Dendritic cell treated with granulocyte-macrophage colony-stimulating factor and Interleukin-4, amounts not matched to agents 40 ng/mL and 50 ng/mL, for 4 days (primary cell): ENCODE results near the gene PDZD2.

Experiments
- H3K27ac Mint-ChIP-seq: one replicate; pipeline ENCODE4 v1.8.0; 2022; ENCODE audit warnings: mild to moderate bottlenecking, mixed read lengths
- H3K27me3 Mint-ChIP-seq: one replicate; pipeline ENCODE4 v1.8.0; 2022; ENCODE audit warnings: mild to moderate bottlenecking, mixed read lengths
- H3K36me3 Mint-ChIP-seq: one replicate; pipeline ENCODE4 v1.8.0; 2022; ENCODE audit warnings: low read depth, mixed read lengths
- H3K4me1 Mint-ChIP-seq: one replicate; pipeline ENCODE4 v1.8.0; 2022; ENCODE audit warnings: low read depth, mixed read lengths
- H3K4me3 Mint-ChIP-seq: one replicate; pipeline ENCODE4 v1.8.0; 2022; ENCODE audit warnings: mild to moderate bottlenecking, moderate library complexity, mixed read lengths
- H3K9me3 Mint-ChIP-seq: one replicate; pipeline ENCODE4 v1.8.0; 2022; ENCODE audit warnings: mixed read lengths
- intact Hi-C: fragments of 100-400 bp; cut with micrococcal nuclease; formaldehyde crosslinking; loops from one replicate; pipeline ENCODE4 v1.15.0; 2022

PDZD2 gene

GRCh38 chr5:31860726-31861433 is 221.9 kb downstream of the PDZD2 start:
- Mint-ChIP-seq H3K4me1 (no peaks in the 10 kb centered on the region), H3K36me3 (no peaks in the 10 kb centered on the region), H3K27me3 (peaks cover 20% of the 10 kb centered on the region), H3K4me3 (no peak overlapping the region), H3K9me3 (peaks cover 28% of the 10 kb centered on the region), H3K27ac (no peak overlapping the region)
- intact Hi-C loops: no loop called here

DNA sequence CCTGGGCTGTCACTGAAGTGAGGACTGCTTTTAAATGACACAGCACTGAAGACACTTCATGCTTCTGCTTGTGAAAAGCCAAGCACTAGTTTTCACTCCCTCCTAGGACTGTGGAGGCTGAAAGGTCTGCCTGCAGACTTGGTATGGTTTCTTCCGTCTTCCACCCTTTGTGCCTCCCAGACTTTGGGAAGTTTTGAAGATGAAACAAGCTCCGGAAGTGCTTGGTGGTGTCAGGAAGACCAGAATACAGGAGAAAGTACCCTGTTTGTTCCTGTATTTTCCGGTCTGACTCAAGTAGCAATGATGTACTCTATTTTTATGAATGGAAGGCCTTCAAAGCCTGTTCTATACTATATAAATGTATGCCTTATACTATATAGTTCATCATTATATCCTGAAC is 222.7 kb downstream of the PDZD2 start:
- H3K9me3 Mint-ChIP-seq: peaks cover 28% of the 10 kb centered on the region
- H3K27me3 Mint-ChIP-seq: peaks cover 19% of the 10 kb centered on the region
- no peak overlapping the region for H3K27ac Mint-ChIP-seq
- H3K4me3 Mint-ChIP-seq: no peak overlapping the region
- H3K36me3 Mint-ChIP-seq: no peaks in the 10 kb centered on the region
- no peaks in the 10 kb centered on the region for H3K4me1 Mint-ChIP-seq
- intact Hi-C loops: no loop called here

- intact Hi-C loops: no loop called here
- H3K9me3 Mint-ChIP-seq: peaks cover 20% of the 10 kb centered on the region
- no peaks in the 10 kb centered on the region for H3K36me3 Mint-ChIP-seq
- no peak overlapping the region for H3K4me3 Mint-ChIP-seq
- H3K27ac Mint-ChIP-seq: no peak overlapping the region
- no peaks in the 10 kb centered on the region for H3K4me1 Mint-ChIP-seq
- H3K27me3 Mint-ChIP-seq: peaks cover 21% of the 10 kb centered on the region
Observed at GRCh38 chr5:31863991-31864411, 225.1 kb downstream of the PDZD2 start.

DNA sequence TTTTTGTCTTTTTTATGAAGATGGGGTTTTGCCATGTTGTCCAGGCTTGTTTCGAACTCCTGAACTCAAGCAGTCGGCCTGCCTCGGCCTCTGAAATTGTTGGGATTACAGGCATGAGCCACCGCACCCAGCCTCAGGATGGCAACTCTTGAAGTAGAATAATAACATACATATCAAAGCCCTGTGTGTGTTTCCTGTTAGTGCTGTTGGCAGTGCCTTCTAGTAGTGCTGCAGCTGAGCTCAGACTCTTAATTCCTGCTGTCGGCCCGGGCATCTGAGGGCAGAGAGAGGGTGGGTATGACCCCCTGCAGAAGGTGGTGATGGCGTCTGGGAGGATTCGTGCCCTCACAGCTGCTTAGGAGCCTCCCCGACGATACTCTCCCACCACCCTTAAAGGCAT is 227.2 kb downstream of the PDZD2 start:
- Mint-ChIP-seq H3K27me3 (peaks cover 21% of the 10 kb centered on the region), H3K4me1 (no peaks in the 10 kb centered on the region), H3K27ac (no peak overlapping the region), H3K36me3 (no peaks in the 10 kb centered on the region), H3K9me3 (no peaks in the 10 kb centered on the region), H3K4me3 (no peak overlapping the region)
- intact Hi-C loops: no loop called here

DNA sequence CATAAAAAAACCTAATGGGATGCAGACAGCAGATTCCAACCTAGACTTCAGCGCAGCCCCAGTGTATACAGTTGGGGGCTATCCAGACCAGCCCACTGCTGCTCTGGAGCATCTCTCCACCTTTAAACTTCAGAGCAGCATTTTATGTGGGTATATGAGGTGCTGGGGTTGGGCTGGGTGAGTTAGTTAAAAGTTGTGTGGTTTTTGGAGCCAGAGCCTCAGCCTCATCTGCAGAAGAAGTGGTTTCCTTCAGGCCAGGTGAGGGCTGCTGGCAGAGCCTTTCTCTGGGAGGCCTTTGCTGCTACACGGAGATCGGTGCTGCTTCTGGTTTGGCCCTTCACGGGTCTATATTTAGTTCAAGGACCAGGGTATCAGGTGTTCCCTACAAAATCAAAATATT is 228.3 kb downstream of the PDZD2 start:
- intact Hi-C loops: no loop called here
- Mint-ChIP-seq H3K9me3 (no peaks in the 10 kb centered on the region), H3K27me3 (peaks cover 21% of the 10 kb centered on the region), H3K4me1 (no peaks in the 10 kb centered on the region), H3K27ac (no peak overlapping the region), H3K4me3 (no peak overlapping the region), H3K36me3 (no peaks in the 10 kb centered on the region)

DNA sequence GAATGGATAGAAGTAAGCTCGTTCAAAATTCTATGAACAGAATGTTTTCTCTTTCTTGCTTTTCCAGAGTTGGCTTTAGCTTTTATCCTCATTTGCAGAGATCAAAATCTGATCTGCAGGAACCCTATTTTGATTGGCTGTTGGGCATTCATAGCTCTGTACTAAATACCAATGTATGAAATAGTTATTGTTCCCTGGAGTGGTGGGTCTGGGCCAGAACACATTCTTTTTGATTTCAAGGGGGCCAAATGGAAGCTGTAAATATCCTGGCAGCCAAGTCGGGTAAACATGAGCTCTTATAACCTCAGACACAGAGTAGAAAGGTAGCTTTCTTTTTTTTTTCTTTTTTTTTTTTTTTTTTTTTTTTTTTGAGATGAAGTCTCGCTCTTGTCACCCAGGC is 241.5 kb downstream of the PDZD2 start:
- H3K27me3 Mint-ChIP-seq: no peaks in the 10 kb centered on the region
- no peaks in the 10 kb centered on the region for H3K9me3 Mint-ChIP-seq
- H3K27ac Mint-ChIP-seq: no peak overlapping the region
- H3K36me3 Mint-ChIP-seq: no peaks in the 10 kb centered on the region
- no peak overlapping the region for H3K4me3 Mint-ChIP-seq
- intact Hi-C loops: no loop called here
- no peaks in the 10 kb centered on the region for H3K4me1 Mint-ChIP-seq

DNA sequence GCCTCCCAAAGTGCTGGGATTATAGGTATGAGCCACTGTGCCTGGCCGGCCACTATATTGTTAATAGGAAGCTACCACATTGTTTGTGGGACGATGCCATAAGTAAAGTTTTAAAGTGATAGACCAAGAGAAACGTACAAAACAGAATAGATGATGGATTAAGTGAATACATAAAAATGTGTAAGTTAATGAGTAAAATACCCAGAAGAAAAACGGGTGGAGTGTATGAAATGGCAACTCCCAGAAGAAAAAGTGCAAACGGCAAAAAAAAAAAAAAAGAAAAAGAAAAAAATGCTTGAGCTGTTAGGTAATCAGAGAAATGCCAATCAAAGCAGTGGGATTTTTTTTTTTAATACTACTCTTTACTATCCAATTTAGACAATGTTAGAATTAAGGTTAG is 246.0 kb downstream of the PDZD2 start:
- H3K4me3 Mint-ChIP-seq: no peak overlapping the region
- no peak overlapping the region for H3K27ac Mint-ChIP-seq
- no peaks in the 10 kb centered on the region for H3K36me3 Mint-ChIP-seq
- H3K9me3 Mint-ChIP-seq: no peaks in the 10 kb centered on the region
- intact Hi-C loops: no loop called here
- H3K4me1 Mint-ChIP-seq: peaks cover 4% of the 10 kb centered on the region
- no peaks in the 10 kb centered on the region for H3K27me3 Mint-ChIP-seq

DNA sequence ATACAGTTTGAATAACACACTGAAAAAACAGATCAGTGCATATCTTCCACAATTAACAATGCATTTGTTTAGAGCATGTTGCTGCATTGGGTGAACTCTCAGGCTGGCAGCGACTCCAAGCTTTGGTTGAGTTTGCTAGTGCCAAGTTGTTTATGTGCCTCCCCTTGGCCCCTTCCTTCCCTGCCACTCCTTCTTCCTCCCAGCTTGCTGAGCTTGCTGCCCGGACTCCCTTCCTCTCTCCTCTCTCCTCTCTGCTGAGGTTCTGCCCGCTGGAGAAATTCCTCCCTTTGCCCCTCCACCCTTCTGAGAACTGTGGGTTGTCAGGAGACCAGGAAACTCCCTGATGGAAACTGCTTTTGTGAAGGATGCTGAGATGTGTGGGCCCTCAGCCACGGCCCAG is 247.3 kb downstream of the PDZD2 start:
- no peaks in the 10 kb centered on the region for H3K36me3 Mint-ChIP-seq
- H3K27me3 Mint-ChIP-seq: no peaks in the 10 kb centered on the region
- H3K27ac Mint-ChIP-seq: no peak overlapping the region
- H3K4me3 Mint-ChIP-seq: no peak overlapping the region
- H3K9me3 Mint-ChIP-seq: no peaks in the 10 kb centered on the region
- intact Hi-C loops: no loop called here
- H3K4me1 Mint-ChIP-seq: peaks cover 4% of the 10 kb centered on the region

DNA sequence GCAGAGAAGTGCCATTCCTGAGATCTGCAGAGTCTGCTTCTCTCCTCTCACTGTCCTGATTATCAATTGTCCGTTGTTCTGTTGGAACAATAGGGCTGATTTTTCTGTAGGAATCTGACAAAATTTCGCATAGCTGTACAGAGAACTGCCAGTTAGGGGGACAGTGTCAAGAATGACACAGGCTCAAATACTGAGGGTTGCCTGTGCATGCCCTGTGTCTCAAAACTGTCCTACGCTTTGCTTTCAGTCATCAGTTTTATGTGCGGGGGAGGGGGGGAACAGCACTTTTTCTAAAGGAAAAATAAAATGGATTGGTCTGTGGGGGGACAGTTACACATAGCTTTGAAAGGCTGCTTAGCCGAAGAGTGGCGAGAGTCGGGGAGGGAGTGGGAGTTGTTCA is 248.6 kb downstream of the PDZD2 start:
- intact Hi-C loops: no loop called here
- no peaks in the 10 kb centered on the region for H3K27me3 Mint-ChIP-seq
- no peak overlapping the region for H3K27ac Mint-ChIP-seq
- no peaks in the 10 kb centered on the region for H3K36me3 Mint-ChIP-seq
- no peaks in the 10 kb centered on the region for H3K9me3 Mint-ChIP-seq
- H3K4me1 Mint-ChIP-seq: peaks cover 4% of the 10 kb centered on the region
- no peak overlapping the region for H3K4me3 Mint-ChIP-seq

DNA sequence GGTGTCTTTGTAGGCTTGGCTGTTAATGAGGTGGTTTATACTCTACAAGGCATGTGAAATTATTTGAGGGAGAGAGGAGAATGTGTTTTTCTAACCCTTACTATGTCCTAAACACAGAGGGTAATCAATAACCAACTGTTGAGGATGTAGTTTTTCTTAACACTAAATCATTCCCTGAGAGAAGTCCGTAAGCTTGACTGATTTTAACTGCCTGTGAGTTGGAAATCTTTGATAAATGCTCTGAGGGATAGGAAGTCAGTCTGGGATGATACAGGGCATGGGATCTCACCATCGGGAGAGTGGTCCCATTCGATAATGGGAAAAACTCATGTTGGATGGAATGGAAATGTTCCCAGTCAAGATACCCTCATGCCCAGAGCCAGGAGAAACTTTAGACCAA is 249.6 kb downstream of the PDZD2 start:
- no peaks in the 10 kb centered on the region for H3K27me3 Mint-ChIP-seq
- no peaks in the 10 kb centered on the region for H3K9me3 Mint-ChIP-seq
- H3K27ac Mint-ChIP-seq: no peak overlapping the region

DNA sequence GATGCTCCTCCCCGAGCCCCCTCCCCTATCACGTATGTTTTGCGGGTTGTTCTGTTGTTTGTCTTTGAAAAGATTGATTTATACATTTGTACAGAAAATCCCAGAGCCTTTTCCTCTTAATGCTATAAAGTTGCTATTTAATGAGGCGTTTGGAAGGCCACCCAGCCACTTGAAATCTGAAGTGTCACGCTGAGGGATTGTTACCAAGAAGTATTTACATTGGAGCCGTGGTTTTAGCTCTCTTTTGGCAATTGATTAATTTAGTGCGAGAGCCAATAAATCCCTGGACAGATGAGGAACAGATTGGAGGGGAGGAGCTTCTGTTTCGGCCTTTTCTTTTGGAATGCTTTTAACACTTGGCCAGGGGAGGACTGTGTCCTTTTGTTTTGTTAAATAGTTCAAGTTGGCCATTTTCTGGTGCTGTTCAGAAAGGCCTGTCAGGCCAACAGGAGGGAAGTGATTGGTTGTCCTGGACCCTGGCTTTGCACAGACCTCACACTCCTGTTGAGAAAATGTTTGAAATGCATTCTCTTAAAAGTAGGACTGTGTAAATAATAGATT is 250.2 kb downstream of the PDZD2 start:
- H3K9me3 Mint-ChIP-seq: no peaks in the 10 kb centered on the region
- no peaks in the 10 kb centered on the region for H3K36me3 Mint-ChIP-seq
- no peaks in the 10 kb centered on the region for H3K27me3 Mint-ChIP-seq

More for the DNA sequence above, 249.6 kb downstream of the PDZD2 start:
- intact Hi-C loops: no loop called here
- Mint-ChIP-seq H3K4me3 (no peak overlapping the region), H3K4me1 (peaks cover 4% of the 10 kb centered on the region), H3K36me3 (no peaks in the 10 kb centered on the region)

GRCh38 chr5:31890046-31890445 is 251.1 kb downstream of the PDZD2 start:
- intact Hi-C loops: no loop called here
- peaks cover 4% of the 10 kb centered on the region for H3K4me1 Mint-ChIP-seq
- H3K9me3 Mint-ChIP-seq: no peaks in the 10 kb centered on the region

More for the DNA sequence above, 250.2 kb downstream of the PDZD2 start:
- intact Hi-C loops: no loop called here
- H3K27ac Mint-ChIP-seq: no peak overlapping the region
- no peak overlapping the region for H3K4me3 Mint-ChIP-seq
- H3K4me1 Mint-ChIP-seq: peaks cover 4% of the 10 kb centered on the region

GRCh38 chr5:31894141-31894540 is 255.2 kb downstream of the PDZD2 start:
- no peak overlapping the region for H3K4me3 Mint-ChIP-seq
- intact Hi-C loops: no loop called here
- no peaks in the 10 kb centered on the region for H3K27me3 Mint-ChIP-seq
- no peaks in the 10 kb centered on the region for H3K9me3 Mint-ChIP-seq
- H3K36me3 Mint-ChIP-seq: no peaks in the 10 kb centered on the region
- no peak overlapping the region for H3K27ac Mint-ChIP-seq
- H3K4me1 Mint-ChIP-seq: no peaks in the 10 kb centered on the region

More at GRCh38 chr5:31890046-31890445, 251.1 kb downstream of the PDZD2 start:
- Mint-ChIP-seq H3K4me3 (no peak overlapping the region), H3K27ac (no peak overlapping the region), H3K27me3 (no peaks in the 10 kb centered on the region), H3K36me3 (no peaks in the 10 kb centered on the region)

- H3K9me3 Mint-ChIP-seq: no peaks in the 10 kb centered on the region
- H3K4me1 Mint-ChIP-seq: no peaks in the 10 kb centered on the region
- H3K4me3 Mint-ChIP-seq: no peak overlapping the region
- no peaks in the 10 kb centered on the region for H3K36me3 Mint-ChIP-seq
- no peak overlapping the region for H3K27ac Mint-ChIP-seq
- intact Hi-C loops: no loop called here
- no peaks in the 10 kb centered on the region for H3K27me3 Mint-ChIP-seq
Observed at GRCh38 chr5:31895199-31895820, 256.4 kb downstream of the PDZD2 start.
